ENCODE data around the gene ZGPAT.

Gene ZGPAT

GRCh38 chr20:63778034-63778752, 70.4 kb downstream of the ZGPAT start:
- no peak for TF ChIP-seq POLR2A (IDR thresholded peaks at IDR 0.05; ENCODE audit: low read depth, low read length)
- DNase-seq (ENCODE audit: insufficient read length, low spot score) = peak; percentile 71
- FAIRE-seq = no peak

- no peak for TF ChIP-seq POLR2A (IDR thresholded peaks at IDR 0.05; ENCODE audit: low read depth, low read length)
- DNase-seq (ENCODE audit: insufficient read length, low spot score) = no peak
- no peak for FAIRE-seq
These were observed 71.0 kb downstream of the ZGPAT start for GRCh38 chr20:63778857-63779256.

- no peak for FAIRE-seq
- DNase-seq (ENCODE audit: insufficient read length, low spot score) = no peak
- no peak for TF ChIP-seq POLR2A (IDR thresholded peaks at IDR 0.05; ENCODE audit: low read depth, low read length)
These were observed 73.3 kb downstream of the ZGPAT start for GRCh38 chr20:63781181-63781580.

- no peak for TF ChIP-seq POLR2A (IDR thresholded peaks at IDR 0.05; ENCODE audit: low read depth, low read length)
- FAIRE-seq = no peak
- DNase-seq (ENCODE audit: insufficient read length, low spot score) = no peak
These were observed 74.2 kb downstream of the ZGPAT start for GRCh38 chr20:63782051-63782471.

GRCh38 chr20:63782521-63782971, 74.7 kb downstream of the ZGPAT start:
- FAIRE-seq = no peak

GRCh38 chr20:63783970-63784369, 76.1 kb downstream of the ZGPAT start:
- DNase-seq (ENCODE audit: insufficient read length, low spot score) (no peak), FAIRE-seq (no peak)
- TF ChIP-seq POLR2A (IDR thresholded peaks at IDR 0.05; ENCODE audit: low read depth, low read length) = no peak

More at GRCh38 chr20:63782521-63782971, 74.7 kb downstream of the ZGPAT start:
- no peak for TF ChIP-seq POLR2A (IDR thresholded peaks at IDR 0.05; ENCODE audit: low read depth, low read length)
- DNase-seq (ENCODE audit: insufficient read length, low spot score) = no peak

GRCh38 chr20:63785691-63786131, 77.9 kb downstream of the ZGPAT start:
- DNase-seq (ENCODE audit: insufficient read length, low spot score) (no peak), FAIRE-seq (no peak)
- TF ChIP-seq POLR2A (IDR thresholded peaks at IDR 0.05; ENCODE audit: low read depth, low read length) = no peak
